Stimulated activated naive CD8-positive, alpha-beta T cell treated with anti-CD3 and anti-CD28 coated beads, Interleukin-15, Interleukin-2, amounts not matched to agents 100 U/mL and 50 U/mL, for 24 hours (primary cell): ENCODE measurements around the gene SHD.
A peak's percentile ranks its signal among the peaks of the same experiment; 100 is the strongest.
"Not testable (repeated sequence)": the region's sequence is repeated elsewhere in the genome, so short reads cannot be mapped to it uniquely, and the experiment has no call there.

Experiments
- ATAC-seq: fragments of 150-1000 bp; cut with Tn5 transposase; one replicate; pipeline ENCODE4 v1.10.0; 2021
- DNase-seq: peaks from one replicate; pipeline ENCODE4 v3.0.0; 2021

The SHD gene

GRCh38 chr19:4278419-4279266 lies at the start of gene SHD:
Gene SHD (plus strand): TSS chr19:4279266. CDS start chr19:4280064, 798 bp downstream.
- ATAC-seq (no peak), DNase-seq (no peak)

- not testable (repeated sequence) for ATAC-seq, DNase-seq
Observed at GRCh38 chr19:4230237-4230636, 48.8 kb upstream of the SHD start.

GRCh38 chr19:4231521-4231920 lies 47.5 kb upstream of the SHD start:
- not testable (repeated sequence) for ATAC-seq, DNase-seq

- ATAC-seq, DNase-seq: not testable (repeated sequence)
Observed at GRCh38 chr19:4232139-4232538, 46.9 kb upstream of the SHD start.

GRCh38 chr19:4232614-4233281 lies 46.3 kb upstream of the SHD start:
- no peak for DNase-seq

GRCh38 chr19:4233282-4233853 lies 45.7 kb upstream of the SHD start:
- ATAC-seq, result peak; percentile 33
- DNase-seq, result peak; percentile 89

More at GRCh38 chr19:4232614-4233281, 46.3 kb upstream of the SHD start:
- no peak for ATAC-seq

GRCh38 chr19:4234142-4234861 lies 44.8 kb upstream of the SHD start:
- DNase-seq, result no peak
- no peak for ATAC-seq

- no peak for DNase-seq
- ATAC-seq, result no peak
Observed at GRCh38 chr19:4234862-4235201, 44.2 kb upstream of the SHD start.

- DNase-seq, ATAC-seq: not testable (repeated sequence)
Observed at GRCh38 chr19:4237510-4237909, 41.6 kb upstream of the SHD start.

- ATAC-seq, result no peak
- no peak for DNase-seq
Observed at GRCh38 chr19:4238831-4239230, 40.2 kb upstream of the SHD start.

- no peak for DNase-seq
- ATAC-seq, result no peak
Observed at GRCh38 chr19:4241824-4242430, 37.1 kb upstream of the SHD start.

- not testable (repeated sequence) for ATAC-seq, DNase-seq
Observed at GRCh38 chr19:4245938-4246337, 33.1 kb upstream of the SHD start.

- DNase-seq (peak; percentile 99), ATAC-seq (peak; percentile 96)
Observed at GRCh38 chr19:4246767-4247593, 32.1 kb upstream of the SHD start, which contains the start of gene YJU2. Gene YJU2 (plus strand): TSS chr19:4247080. CDS start chr19:4247147, 67 bp downstream.

- no peak for ATAC-seq
- DNase-seq, result no peak
Observed at GRCh38 chr19:4256563-4256962, 22.5 kb upstream of the SHD start.

GRCh38 chr19:4257025-4257424 lies 22.0 kb upstream of the SHD start:
- ATAC-seq, result no peak
- no peak for DNase-seq

- no peak for DNase-seq
- no peak for ATAC-seq
Observed at GRCh38 chr19:4258181-4258580, 20.9 kb upstream of the SHD start.

GRCh38 chr19:4260613-4261191 lies 18.4 kb upstream of the SHD start:
- ATAC-seq, result no peak
- no peak for DNase-seq

- ATAC-seq (no peak), DNase-seq (no peak)
Observed at GRCh38 chr19:4264812-4265211, 14.3 kb upstream of the SHD start.

GRCh38 chr19:4266253-4267000 lies 12.6 kb upstream of the SHD start:
- DNase-seq, result no peak
- no peak for ATAC-seq
